Kidney (tissue), 14 donors: ENCODE data around the gene MEGF9. TPM values are rescaled to one million over a fixed set of nuclear protein-coding genes. Genes with fewer than 3 reads are reported as not detected.

Experiments used
- DNase-seq, 5 donors: peaks; one replicate each; pipeline ENCODE4 v3.0.0-alpha.2; 2013 to 2020
- FAIRE-seq: peaks from 2 replicates; lab custom pipeline; 2012; peaks lifted over from hg19 to GRCh38; lab: Jason Lieb, UNC
- H3K27ac ChIP-seq, 2 donors: one replicate each; pipeline ENCODE4 v1.7.0; 2013; ENCODE audit warnings: low read depth in 2 of 2, low read length in 2 of 2, inconsistent platforms in 1 of 2
- H3K27me3 ChIP-seq: one replicate; pipeline ENCODE4 v1.7.1; 2013; ENCODE audit warnings: low read length, inconsistent platforms; ENCODE audit not compliant: control insufficient read depth, insufficient read depth
- H3K36me3 ChIP-seq, 3 donors: one replicate each; pipeline versions ENCODE4 v1.7.0 to v1.7.1; 2013; ENCODE audit warnings: low read length in 3 of 3, control low read depth in 1 of 3, inconsistent platforms in 1 of 3; ENCODE audit not compliant: insufficient read depth in 3 of 3, control insufficient read depth in 2 of 3
- H3K4me1 ChIP-seq, 3 donors: one replicate each; pipeline versions ENCODE4 v1.7.0 to v1.7.1; 2013; ENCODE audit warnings: low read length in 3 of 3, inconsistent platforms in 1 of 3, low read depth in 1 of 3; ENCODE audit not compliant: control insufficient read depth in 2 of 3, insufficient read depth in 2 of 3
- H3K4me3 ChIP-seq, 3 donors: one replicate each; pipeline versions ENCODE4 v1.7.0 to v1.8.1; 2013; ENCODE audit warnings: low read length in 3 of 3, control low read depth in 1 of 3, inconsistent platforms in 1 of 3
- H3K9ac ChIP-seq, 3 donors: one replicate each; pipeline versions ENCODE4 v1.7.0 to v1.7.1; 2013; ENCODE audit warnings: low read length in 3 of 3, control low read depth in 1 of 3, inconsistent platforms in 1 of 3
- H3K9me3 ChIP-seq, 3 donors: one replicate each; pipeline versions ENCODE4 v1.7.0 to v1.7.1; 2013; ENCODE audit warnings: low read length in 3 of 3, control low read depth in 1 of 3, inconsistent platforms in 1 of 3; ENCODE audit not compliant: control insufficient read depth in 2 of 3, insufficient read depth in 1 of 3
- intact Hi-C: fragments of 100-400 bp; cut with DNase I; formaldehyde crosslinking; loops from one replicate; pipeline ENCODE4 v1.11.1; 2022
- polyA plus RNA-seq: library from polyadenylated mRNA; stranded (reverse); fragments of 350-450 nt; fragmentation: Illumina TruSeq; extraction: RNeasy Lipid Tissue Mini Kit (QIAGEN cat#74804); gene quantifications from one replicate; pipeline ENCODE4 v1.2.3, GENCODE V29; 2014; ENCODE audit warnings: low read depth, low replicate concordance; ENCODE audit not compliant: insufficient read depth
- total RNA-seq: library from RNA; stranded (reverse); fragmentation: NEBNext Ultra II Directional; extraction: Animal tissue kit (Norgen Biotek cat#: 25700); gene quantifications from one replicate; pipeline ENCODE4 v1.2.1, GENCODE V29; 2021
- TF ChIP-seq, protein P1 (sequence below): IDR thresholded peaks from 3 replicates; pipeline ENCODE4 v1.5.1; 2012; ENCODE audit warnings: mild to moderate bottlenecking, moderate library complexity, borderline replicate concordance; ENCODE audit not compliant: insufficient read depth; ENCODE audit errors: extremely low read depth
- donor health status: control.
- donor health status: control.
- donor health status: control.
- donor health status: control.
- donor health status: control.
- donor health status: DM: yes; HTN: yes; CAD: no.
- donor health status: Normal renal cell carcinoma (clear cell type).

Gene MEGF9
- total and polyA plus RNA-seq, 2 donors from 2014 or later: 12.4 to 20.4 TPM

DNA sequence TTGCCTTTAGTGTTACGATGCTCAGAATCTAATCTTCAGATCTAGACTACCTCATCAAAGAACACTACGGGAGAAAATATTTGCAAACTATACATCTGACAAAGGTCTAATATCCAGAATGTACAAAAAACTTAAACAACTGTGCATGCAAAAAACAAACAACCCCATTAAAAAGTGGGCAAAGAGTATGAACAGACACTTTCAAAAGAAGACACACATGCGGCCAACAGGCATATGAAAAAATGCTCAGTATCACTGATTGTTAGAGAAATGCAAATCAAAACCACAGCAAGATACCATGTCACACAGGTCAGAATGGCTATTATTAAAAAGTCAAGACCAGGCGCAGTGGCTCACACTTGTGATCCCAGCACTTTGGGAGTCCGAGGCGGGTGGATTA lies 31.0 kb upstream of the MEGF9 start:
- no peak for FAIRE-seq

DNA sequence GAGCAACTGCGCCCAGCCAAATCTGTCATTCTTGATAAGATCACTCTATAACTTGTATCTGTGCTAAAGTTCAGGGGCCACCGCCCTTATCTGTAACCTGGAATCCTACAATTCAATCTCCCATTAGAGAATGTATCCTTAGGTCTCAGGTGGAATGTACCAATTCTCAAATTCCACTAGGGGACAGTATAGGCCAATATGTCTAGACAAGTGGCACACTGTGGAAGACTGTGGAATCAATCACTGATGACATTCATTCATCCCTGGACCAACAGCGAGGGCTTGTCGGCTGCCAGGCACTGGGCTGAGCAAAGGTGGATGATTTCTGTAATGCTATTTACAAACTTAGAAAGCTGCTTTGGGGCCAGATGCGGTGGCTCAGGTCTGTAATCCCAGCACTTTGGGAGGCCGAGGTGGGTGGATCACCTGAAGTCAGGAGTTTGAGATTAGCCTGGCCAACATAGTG lies 28.7 kb upstream of the MEGF9 start:
- H3K36me3 ChIP-seq: no peaks in the 10 kb centered on the region
- no peaks in the 10 kb centered on the region for H3K9me3 ChIP-seq
- no peak overlapping the region for H3K9ac ChIP-seq
- TF ChIP-seq, protein P1, sequence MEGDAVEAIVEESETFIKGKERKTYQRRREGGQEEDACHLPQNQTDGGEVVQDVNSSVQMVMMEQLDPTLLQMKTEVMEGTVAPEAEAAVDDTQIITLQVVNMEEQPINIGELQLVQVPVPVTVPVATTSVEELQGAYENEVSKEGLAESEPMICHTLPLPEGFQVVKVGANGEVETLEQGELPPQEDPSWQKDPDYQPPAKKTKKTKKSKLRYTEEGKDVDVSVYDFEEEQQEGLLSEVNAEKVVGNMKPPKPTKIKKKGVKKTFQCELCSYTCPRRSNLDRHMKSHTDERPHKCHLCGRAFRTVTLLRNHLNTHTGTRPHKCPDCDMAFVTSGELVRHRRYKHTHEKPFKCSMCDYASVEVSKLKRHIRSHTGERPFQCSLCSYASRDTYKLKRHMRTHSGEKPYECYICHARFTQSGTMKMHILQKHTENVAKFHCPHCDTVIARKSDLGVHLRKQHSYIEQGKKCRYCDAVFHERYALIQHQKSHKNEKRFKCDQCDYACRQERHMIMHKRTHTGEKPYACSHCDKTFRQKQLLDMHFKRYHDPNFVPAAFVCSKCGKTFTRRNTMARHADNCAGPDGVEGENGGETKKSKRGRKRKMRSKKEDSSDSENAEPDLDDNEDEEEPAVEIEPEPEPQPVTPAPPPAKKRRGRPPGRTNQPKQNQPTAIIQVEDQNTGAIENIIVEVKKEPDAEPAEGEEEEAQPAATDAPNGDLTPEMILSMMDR: peak; percentile 47
- no peaks in the 10 kb centered on the region for H3K4me1 ChIP-seq
- no peaks in the 10 kb centered on the region for H3K27me3 ChIP-seq
- H3K4me3 ChIP-seq: no peak overlapping the region
- FAIRE-seq (no peak), DNase-seq (peak in 2 of 5 donors; percentile 13 to 30)
- intact Hi-C loops: no loop called here
- no peak overlapping the region for H3K27ac ChIP-seq

More for the DNA sequence above, 31.0 kb upstream of the MEGF9 start:
- no peaks in the 10 kb centered on the region for H3K27me3 ChIP-seq
- no peaks in the 10 kb centered on the region for H3K36me3 ChIP-seq
- H3K27ac ChIP-seq: no peak overlapping the region
- TF ChIP-seq, protein P1: no peak
- no peaks in the 10 kb centered on the region for H3K9me3 ChIP-seq
- intact Hi-C loops: no loop called here
- no peak overlapping the region for H3K9ac ChIP-seq
- H3K4me1 ChIP-seq: no peaks in the 10 kb centered on the region
- no peak for DNase-seq
- no peak overlapping the region for H3K4me3 ChIP-seq

DNA sequence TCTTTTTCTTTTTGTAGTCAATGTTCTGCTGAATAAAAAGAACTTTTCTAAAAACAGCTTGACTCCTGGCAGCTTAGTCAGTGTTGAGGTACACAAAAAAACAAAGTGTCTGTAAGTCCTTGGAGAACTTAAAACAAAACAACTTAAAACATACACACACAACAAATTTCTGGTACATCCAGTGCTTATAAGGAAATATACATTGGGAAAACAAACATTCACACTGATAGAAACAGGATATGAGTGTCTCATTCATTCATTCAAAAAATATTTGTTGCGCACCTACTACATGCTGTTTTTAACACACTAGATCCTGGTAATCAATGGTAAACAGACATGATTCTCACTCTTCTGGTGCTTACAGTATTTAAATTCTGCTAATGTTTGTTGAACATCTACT lies 27.4 kb upstream of the MEGF9 start:
- Histone ChIP-seq H3K9me3 (no peaks in the 10 kb centered on the region), H3K36me3 (no peaks in the 10 kb centered on the region), H3K27me3 (no peaks in the 10 kb centered on the region), H3K27ac (no peak overlapping the region), H3K4me3 (no peak overlapping the region), H3K4me1 (no peaks in the 10 kb centered on the region), H3K9ac (no peak overlapping the region)
- intact Hi-C loops: no loop called here
- TF ChIP-seq, protein P1: no peak
- no peak for DNase-seq
- no peak for FAIRE-seq

DNA sequence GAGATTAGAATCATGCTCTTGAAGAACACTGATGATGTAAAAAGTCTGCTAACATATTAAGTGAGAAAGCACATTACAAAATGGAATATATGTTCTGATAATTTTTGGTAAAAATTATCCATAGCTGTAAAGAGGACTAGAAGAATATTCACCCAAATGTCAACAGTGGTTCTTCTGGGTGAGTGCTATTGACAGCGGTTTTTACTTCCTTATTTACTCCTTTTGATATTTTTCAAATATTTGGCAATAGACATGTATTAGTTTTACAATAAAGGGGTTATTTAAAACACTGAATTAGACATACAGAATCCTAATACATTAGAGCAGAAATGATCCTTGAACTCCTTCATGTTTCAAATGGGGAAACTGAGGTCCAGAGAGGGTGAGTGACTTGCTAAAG lies 26.9 kb upstream of the MEGF9 start:
- Histone ChIP-seq H3K36me3 (no peaks in the 10 kb centered on the region), H3K27me3 (no peaks in the 10 kb centered on the region), H3K9ac (no peak overlapping the region), H3K9me3 (no peaks in the 10 kb centered on the region), H3K27ac (no peak overlapping the region), H3K4me1 (no peaks in the 10 kb centered on the region), H3K4me3 (no peak overlapping the region)
- FAIRE-seq (no peak), DNase-seq (no peak)
- TF ChIP-seq, protein P1: no peak
- intact Hi-C loops: no loop called here
